VCaP (cell line): ENCODE measurements around the gene KCNMB1.

Experiments used
- H3K27ac ChIP-seq: fragments of 450-650 bp; 2 replicates; pipeline ENCODE4 v1.5.1; 2017
- CTCF ChIP-seq: fragments of 450-650 bp; conservative IDR thresholded peaks from 2 replicates; pipeline ENCODE4 v1.5.1; 2017; ENCODE audit warnings: mild to moderate bottlenecking, moderate library complexity

KCNMB1 gene

DNA sequence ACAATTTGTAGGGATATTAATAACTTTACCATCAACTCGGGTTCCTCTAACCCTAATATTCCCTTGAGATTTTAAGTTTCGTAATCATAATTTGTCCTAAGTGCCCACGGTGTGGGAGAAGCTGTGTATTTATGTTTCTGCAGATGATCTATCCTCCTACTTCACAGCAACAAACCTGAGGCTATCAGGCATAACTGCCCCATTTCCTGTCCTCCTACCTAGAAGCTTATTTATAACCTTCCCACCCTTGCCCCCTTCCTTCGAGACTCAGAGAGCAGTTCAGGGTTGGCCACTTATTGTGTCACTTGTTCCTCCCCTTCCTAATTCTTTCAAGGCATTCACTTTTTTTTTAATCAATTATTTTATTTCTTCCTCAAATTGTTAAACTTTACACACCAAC, 62.0 kb downstream of the KCNMB1 start:
- H3K27ac ChIP-seq: no peak overlapping the region
- no peak for TF ChIP-seq CTCF
